GM21717 (cell line): Measurements from ENCODE around the gene DNAJC5G.
"Not testable (repeated sequence)": the region's sequence is repeated elsewhere in the genome, so short reads cannot be mapped to it uniquely, and the experiment has no call there.

Experiments used
- ATAC-seq: cut with Tn5 transposase; IDR thresholded peaks from one replicate; pipeline ENCODE4 v1.9.1; 2021; ENCODE audit warnings: mild to moderate bottlenecking, moderate library complexity; ENCODE audit not compliant: unreplicated experiment

The DNAJC5G gene

GRCh38 chr2:27306136-27306535, 30.9 kb downstream of the DNAJC5G start:
- ATAC-seq = no peak

GRCh38 chr2:27306573-27307286, 31.5 kb downstream of the DNAJC5G start:
- no peak for ATAC-seq

GRCh38 chr2:27307287-27307544, 32.0 kb downstream of the DNAJC5G start:
- no peak for ATAC-seq

- no peak for ATAC-seq
Observed at GRCh38 chr2:27307545-27308358, 32.5 kb downstream of the DNAJC5G start.

GRCh38 chr2:27308359-27308881, 33.2 kb downstream of the DNAJC5G start, which contains the start of gene UCN:
TSS of gene UCN (minus strand) at chr2:27308445. CDS start at chr2:27307895, 550 bp downstream.
- no peak for ATAC-seq

- no peak for ATAC-seq
Observed at GRCh38 chr2:27309651-27310050, 34.4 kb downstream of the DNAJC5G start.

- ATAC-seq = no peak
Observed at GRCh38 chr2:27312152-27312551, 36.9 kb downstream of the DNAJC5G start.

- no peak for ATAC-seq
Observed at GRCh38 chr2:27313882-27314645, 38.8 kb downstream of the DNAJC5G start.

GRCh38 chr2:27314709-27315108, 39.5 kb downstream of the DNAJC5G start:
- no peak for ATAC-seq

- no peak for ATAC-seq
Observed at GRCh38 chr2:27315122-27315521, 39.9 kb downstream of the DNAJC5G start.

GRCh38 chr2:27316655-27317412, 41.6 kb downstream of the DNAJC5G start:
- no peak for ATAC-seq

GRCh38 chr2:27319839-27320238, 44.6 kb downstream of the DNAJC5G start:
- ATAC-seq = not testable (repeated sequence)

- ATAC-seq = no peak
Observed at GRCh38 chr2:27320958-27321543, 45.8 kb downstream of the DNAJC5G start.

- ATAC-seq = no peak
Observed at GRCh38 chr2:27322301-27322765, 47.1 kb downstream of the DNAJC5G start.

- peak; percentile 91 for ATAC-seq
Observed at GRCh38 chr2:27322766-27323595, 47.7 kb downstream of the DNAJC5G start, which contains the start of gene MPV17. TSS of gene MPV17 (minus strand) at chr2:27323097. CDS start at chr2:27322517, 580 bp downstream.

GRCh38 chr2:27323596-27324285, 48.5 kb downstream of the DNAJC5G start:
- no peak for ATAC-seq

- ATAC-seq = no peak
Observed at GRCh38 chr2:27324720-27325119, 49.5 kb downstream of the DNAJC5G start.
